HL-60 (cell line): ENCODE measurements around the gene GALNT17.

Source experiments
- GABPA ChIP-seq: IDR thresholded peaks from 2 replicates; pipeline ENCODE4 v1.6.1; 2012; ENCODE audit warnings: low read depth
- POLR2AphosphoS5 ChIP-seq: IDR thresholded peaks from 2 replicates; pipeline ENCODE4 v1.6.1; 2012; ENCODE audit warnings: low read depth
- REST ChIP-seq: IDR thresholded peaks from 2 replicates; pipeline ENCODE4 v1.6.1; 2012; ENCODE audit warnings: low read depth; ENCODE audit not compliant: insufficient replicate concordance
- TF ChIP-seq, protein P1 (sequence below): IDR thresholded peaks from one replicate; pipeline ENCODE4 v1.5.1; 2011; ENCODE audit warnings: low read length, control low read depth, inconsistent platforms; ENCODE audit not compliant: insufficient read depth

DNA sequence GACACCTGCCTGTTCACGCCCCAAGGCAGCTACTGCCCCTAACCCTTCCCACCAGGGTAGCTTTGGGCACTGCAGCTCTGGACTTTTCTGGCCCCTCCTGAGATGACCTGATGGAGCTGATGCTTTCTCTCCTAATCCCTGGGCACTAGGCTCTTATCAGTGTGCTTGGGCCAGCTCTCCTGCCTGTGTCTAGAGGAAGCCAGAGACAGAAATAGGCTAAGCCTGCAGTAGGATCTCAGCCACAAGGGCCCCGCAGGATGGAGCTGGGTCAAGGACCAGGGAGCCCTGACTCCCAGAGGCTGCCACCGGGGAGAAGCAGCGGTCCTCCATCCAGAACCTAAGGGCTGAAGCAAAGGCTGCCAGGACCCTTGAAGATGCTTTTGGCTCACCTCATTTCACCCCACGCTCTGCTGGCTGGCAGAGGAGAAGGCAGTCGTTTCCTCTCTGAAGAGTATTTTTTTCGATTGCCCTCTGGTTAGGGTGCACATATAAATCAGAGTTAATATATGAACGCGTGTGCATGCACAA, 580.8 kb downstream of the GALNT17 start:
- TF ChIP-seq, protein P1, sequence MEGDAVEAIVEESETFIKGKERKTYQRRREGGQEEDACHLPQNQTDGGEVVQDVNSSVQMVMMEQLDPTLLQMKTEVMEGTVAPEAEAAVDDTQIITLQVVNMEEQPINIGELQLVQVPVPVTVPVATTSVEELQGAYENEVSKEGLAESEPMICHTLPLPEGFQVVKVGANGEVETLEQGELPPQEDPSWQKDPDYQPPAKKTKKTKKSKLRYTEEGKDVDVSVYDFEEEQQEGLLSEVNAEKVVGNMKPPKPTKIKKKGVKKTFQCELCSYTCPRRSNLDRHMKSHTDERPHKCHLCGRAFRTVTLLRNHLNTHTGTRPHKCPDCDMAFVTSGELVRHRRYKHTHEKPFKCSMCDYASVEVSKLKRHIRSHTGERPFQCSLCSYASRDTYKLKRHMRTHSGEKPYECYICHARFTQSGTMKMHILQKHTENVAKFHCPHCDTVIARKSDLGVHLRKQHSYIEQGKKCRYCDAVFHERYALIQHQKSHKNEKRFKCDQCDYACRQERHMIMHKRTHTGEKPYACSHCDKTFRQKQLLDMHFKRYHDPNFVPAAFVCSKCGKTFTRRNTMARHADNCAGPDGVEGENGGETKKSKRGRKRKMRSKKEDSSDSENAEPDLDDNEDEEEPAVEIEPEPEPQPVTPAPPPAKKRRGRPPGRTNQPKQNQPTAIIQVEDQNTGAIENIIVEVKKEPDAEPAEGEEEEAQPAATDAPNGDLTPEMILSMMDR, result no peak
- TF ChIP-seq GABPA (no peak), POLR2AphosphoS5 (no peak), REST (no peak)
